H1 (cell line): ENCODE results near the gene CERS3. TPM values are rescaled to one million over a fixed set of nuclear protein-coding genes. Genes with fewer than 3 reads are reported as not detected.

Experiments used
- CTCF ChIA-PET: fragments of 300-600 bp; sonication (Branson Sonifier 250); formaldehyde crosslinking; loops from one replicate; lab custom pipeline; 2021; ENCODE audit not compliant: partially characterized antibody; lab: Charles Lee
- POLR2A ChIA-PET: fragments of 300-600 bp; sonication (Branson Sonifier 250); formaldehyde crosslinking; loops from one replicate; lab custom pipeline; 2021; ENCODE audit warnings: inconsistent platforms; ENCODE audit not compliant: partially characterized antibody; lab: Charles Lee
- DNase-seq, 2 experiments: peaks; one replicate each; pipeline versions ENCODE4 v3.0.0 to v3.0.0-alpha.2; 2010 to 2022; ENCODE audit warnings: low spot score in 2 of 2, low read depth in 1 of 2, mixed read lengths in 1 of 2
- FAIRE-seq: peaks from 2 replicates; lab custom pipeline; 2011; peaks lifted over from hg19 to GRCh38; lab: Jason Lieb, UNC
- H2AFZ ChIP-seq: 2 replicates; pipeline ENCODE4 v1.8.1; 2012; ENCODE audit warnings: low read length, inconsistent platforms
- H2AK5ac ChIP-seq: 2 replicates; pipeline ENCODE4 v1.6.1; 2013; ENCODE audit warnings: low read depth, low read length
- H2BK120ac ChIP-seq: replicated peaks from 2 replicates; pipeline ENCODE3; 2013; ENCODE audit warnings: low read depth, low read length, inconsistent platforms
- H2BK12ac ChIP-seq: 2 replicates; pipeline ENCODE4 v1.6.1; 2013; ENCODE audit warnings: low read depth, low read length
- H2BK15ac ChIP-seq: 2 replicates; pipeline ENCODE4 v1.6.1; 2013; ENCODE audit warnings: low read length
- H2BK20ac ChIP-seq: 2 replicates; pipeline ENCODE4 v1.6.1; 2013; ENCODE audit warnings: low read length
- H2BK5ac ChIP-seq: 2 replicates; pipeline ENCODE4 v1.6.1; 2013; ENCODE audit warnings: low read depth, low read length
- H3K14ac ChIP-seq: 2 replicates; pipeline ENCODE4 v1.6.1; 2013; ENCODE audit warnings: inconsistent platforms; ENCODE audit not compliant: insufficient read length
- H3K18ac ChIP-seq: 2 replicates; pipeline ENCODE4 v1.6.1; 2013; ENCODE audit warnings: low read length; ENCODE audit errors: extremely low read depth
- H3K23ac ChIP-seq: 2 replicates; pipeline ENCODE4 v1.6.1; 2013; ENCODE audit warnings: inconsistent platforms; ENCODE audit not compliant: insufficient read length
- H3K23me2 ChIP-seq: 2 replicates; pipeline ENCODE4 v1.6.1; 2013; ENCODE audit warnings: low read depth, low read length
- H3K27ac ChIP-seq: 2 replicates; pipeline ENCODE4 v1.6.1; 2011; ENCODE audit warnings: low read depth, low read length, inconsistent platforms
- H3K27me3 ChIP-seq, 4 experiments: replicated peaks in 1 of 4; 1 replicate in 1 of 4; 2 replicates in 3 of 4; pipeline versions ENCODE4 v1.6.1 to v1.8.1; 2011 to 2013; ENCODE audit warnings: low read length in 3 of 4, mild to moderate bottlenecking in 3 of 4, inconsistent platforms in 2 of 4, mixed read lengths in 2 of 4, moderate library complexity in 1 of 4; ENCODE audit not compliant: control insufficient read depth in 3 of 4, insufficient read depth in 3 of 4; ENCODE audit errors: extremely low read depth in 1 of 4
- H3K36me3 ChIP-seq, 4 experiments: 2 replicates each; pipeline versions ENCODE4 v1.6.1 to v1.8.1; 2011 to 2013; ENCODE audit warnings: mild to moderate bottlenecking in 4 of 4, low read length in 3 of 4, moderate library complexity in 2 of 4, control low read depth in 1 of 4, inconsistent platforms in 1 of 4; ENCODE audit not compliant: insufficient read depth in 4 of 4, control insufficient read depth in 2 of 4
- H3K4ac ChIP-seq: replicated peaks from 2 replicates; pipeline ENCODE3; 2013; ENCODE audit warnings: low read length, low read depth, mixed read lengths, inconsistent platforms; ENCODE audit not compliant: insufficient read length
- H3K4me1 ChIP-seq, 4 experiments: replicated peaks in 1 of 4; 1 replicate in 1 of 4; 2 replicates in 3 of 4; pipeline versions ENCODE4 v1.6.1 to v1.8.1; 2011 to 2013; ENCODE audit warnings: low read length in 3 of 4, inconsistent platforms in 2 of 4, mixed read lengths in 1 of 4; ENCODE audit not compliant: insufficient read depth in 4 of 4, control insufficient read depth in 3 of 4
- H3K4me2 ChIP-seq, 2 experiments: 2 replicates each; pipeline versions ENCODE4 v1.6.1 to v1.8.1; 2011 to 2013; ENCODE audit warnings: low read depth in 2 of 2, low read length in 2 of 2, control low read depth in 1 of 2, inconsistent platforms in 1 of 2, mild to moderate bottlenecking in 1 of 2; ENCODE audit not compliant: insufficient read depth in 1 of 2
- H3K4me3 ChIP-seq, 4 experiments: fragments of 200-600, 300-600 bp in 1 of 4; sonication (generic), shearing (Covaris generic), sonication (Bioruptor Twin) in 1 of 4; 2 replicates each; pipeline versions ENCODE4 v1.5.1 to v1.8.1; 2011 to 2016; ENCODE audit warnings: low read length in 4 of 4, low read depth in 3 of 4, control low read depth in 2 of 4, inconsistent platforms in 2 of 4, mild to moderate bottlenecking in 2 of 4, mixed read lengths in 1 of 4, moderate library complexity in 1 of 4; ENCODE audit not compliant: insufficient read depth in 2 of 4; ENCODE audit errors: extremely low read depth in 1 of 4
- H3K56ac ChIP-seq: replicated peaks from 2 replicates; pipeline ENCODE3; 2013; ENCODE audit warnings: low read depth, mild to moderate bottlenecking, mixed read lengths, low read length, inconsistent platforms; ENCODE audit not compliant: insufficient read length
- H3K79me1 ChIP-seq: 2 replicates; pipeline ENCODE4 v1.6.1; 2013; ENCODE audit warnings: low read depth, low read length, control low read depth
- H3K79me2 ChIP-seq, 2 experiments: 2 replicates each; pipeline versions ENCODE4 v1.6.1 to v1.8.1; 2012 to 2013; ENCODE audit warnings: low read length in 2 of 2, mild to moderate bottlenecking in 2 of 2, inconsistent platforms in 1 of 2; ENCODE audit not compliant: insufficient read depth in 2 of 2, control insufficient read depth in 1 of 2
- H3K9ac ChIP-seq, 4 experiments: replicated peaks in 1 of 4; 1 replicate in 1 of 4; 2 replicates in 3 of 4; pipeline versions ENCODE4 v1.6.1 to v1.8.1; 2011 to 2013; ENCODE audit warnings: low read depth in 3 of 4, low read length in 3 of 4, control low read depth in 2 of 4, mild to moderate bottlenecking in 2 of 4, moderate library complexity in 2 of 4, inconsistent platforms in 1 of 4; ENCODE audit errors: extremely low read depth in 1 of 4
- H3K9me3 ChIP-seq, 2 experiments: 2 replicates each; pipeline versions ENCODE4 v1.6.1 to v1.8.1; 2012 to 2013; ENCODE audit warnings: mild to moderate bottlenecking in 2 of 2, moderate library complexity in 2 of 2, control low read depth in 1 of 2, inconsistent platforms in 1 of 2, low read depth in 1 of 2, low read length in 1 of 2, mixed read lengths in 1 of 2; ENCODE audit not compliant: insufficient read depth in 2 of 2
- H4K20me1 ChIP-seq, 2 experiments: replicated peaks in 1 of 2; 2 replicates each; pipeline versions ENCODE3 to v1.8.1; 2011 to 2013; ENCODE audit warnings: inconsistent platforms in 2 of 2, low read length in 2 of 2, mild to moderate bottlenecking in 1 of 2; ENCODE audit not compliant: insufficient read depth in 2 of 2, control insufficient read depth in 1 of 2
- H4K5ac ChIP-seq: 2 replicates; pipeline ENCODE4 v1.6.1; 2013; ENCODE audit warnings: low read length, low read depth, mixed read lengths, inconsistent platforms; ENCODE audit not compliant: insufficient read length
- H4K8ac ChIP-seq: 2 replicates; pipeline ENCODE4 v1.8.0; 2013; ENCODE audit warnings: mild to moderate bottlenecking, moderate library complexity, low read length, inconsistent platforms; ENCODE audit not compliant: insufficient read depth; ENCODE audit errors: extremely low read depth
- H4K91ac ChIP-seq: replicated peaks from 2 replicates; pipeline ENCODE3; 2013; ENCODE audit warnings: low read length, mixed read lengths, inconsistent platforms; ENCODE audit not compliant: insufficient read length
- WGBS, 2 experiments: shearing (Covaris generic) in 1 of 2; methylation state at CpG; one replicate each; pipeline versions ENCODE4 v1.1.6 to v1.1.7; 2013 to 2015; ENCODE audit warnings: low lambda C conversion rate in 2 of 2, mixed read lengths in 2 of 2, inconsistent platforms in 1 of 2, low coverage in 1 of 2, missing lambda C conversion rate in 1 of 2; ENCODE audit not compliant: insufficient replicate concordance in 2 of 2, insufficient coverage in 1 of 2, insufficient read length in 1 of 2; ENCODE audit errors: extremely low coverage in 1 of 2, missing lambda C conversion rate in 1 of 2; 5-methylcytosine and 5-hydroxymethylcytosine counted together
- polyA plus RNA-seq, 7 experiments: library from polyadenylated mRNA; depleted of rRNA in 3 of 7; stranded (reverse) in 5 of 7; unstranded in 2 of 7; fragments of >200 nt in 5 of 7; fragments of 200-250 nt in 2 of 7; gene quantifications; 1 replicate in 5 of 7; 2 replicates in 1 of 7; 4 replicates in 1 of 7; pipeline versions ENCODE4 v1.2.1 to v1.2.3, GENCODE V29; 2011 to 2013; ENCODE audit warnings: missing spikeins in 2 of 7, mixed read lengths in 2 of 7
- total RNA-seq: library from RNA; stranded (reverse); fragmentation: NEBNext Ultra II Directional; extraction: Animal tissue kit (Norgen Biotek cat#: 25700); gene quantifications from 2 replicates; pipeline ENCODE4 v1.2.1, GENCODE V29; 2021
- TF ChIP-seq, protein P1 (sequence below): IDR thresholded peaks from 2 replicates; pipeline ENCODE4 v1.6.1; 2011; ENCODE audit warnings: low read depth, mild to moderate bottlenecking, low read length; ENCODE audit not compliant: insufficient read depth

CERS3 gene
- total and polyA plus RNA-seq, 2 of the 8 experiments (the other 6 are each of a cell fraction or from before 2014, with no cell fraction given) = 0.62 TPM; not detected in 1

GRCh38 chr15:100573526-100573925 lies 44.8 kb upstream of the CERS3 start:
- H3K9ac ChIP-seq = no peak overlapping the region
- H3K4ac ChIP-seq = no peak overlapping the region
- no peak overlapping the region for H4K5ac ChIP-seq
- no peak overlapping the region for H3K23ac ChIP-seq
- no peak overlapping the region for H3K14ac ChIP-seq
- H3K79me1 ChIP-seq = no peaks in the 10 kb centered on the region
- no peak overlapping the region for H3K4me2 ChIP-seq
- ChIA-PET POLR2A (interaction anchor here (0.7 kb wide), 1 partner anchor 9 kb away, joined by 3 read pairs; no protein-coding TSS in a partner anchor), CTCF (interaction anchor here (0.5 to 3.1 kb wide), 10 partner anchors 13 to 1147 kb away, joined by 3 to 8 read pairs (median 3); no protein-coding TSS in a partner anchor)
- no peak overlapping the region for H3K18ac ChIP-seq
- H2AK5ac ChIP-seq = no peak overlapping the region
- no peak overlapping the region for H3K56ac ChIP-seq
- FAIRE-seq (no peak), DNase-seq (no peak)
- H2BK120ac ChIP-seq = no peak overlapping the region
- WGBS, 2 experiments = 84% methylated on average over 4 of the region's 4 CpGs; no CpG with 5 or more reads in 1 of the 2 experiments
- no peak overlapping the region for H2BK20ac ChIP-seq
- H2BK12ac ChIP-seq = no peak overlapping the region
- no peaks in the 10 kb centered on the region for H3K4me1 ChIP-seq
- H3K23me2 ChIP-seq = no peaks in the 10 kb centered on the region
- no peaks in the 10 kb centered on the region for H3K79me2 ChIP-seq
- H4K8ac ChIP-seq = no peak overlapping the region
- TF ChIP-seq, protein P1, sequence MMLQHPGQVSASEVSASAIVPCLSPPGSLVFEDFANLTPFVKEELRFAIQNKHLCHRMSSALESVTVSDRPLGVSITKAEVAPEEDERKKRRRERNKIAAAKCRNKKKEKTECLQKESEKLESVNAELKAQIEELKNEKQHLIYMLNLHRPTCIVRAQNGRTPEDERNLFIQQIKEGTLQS = no peak
- H3K4me3 ChIP-seq = no peak overlapping the region
- no peak overlapping the region for H2BK5ac ChIP-seq
- H3K27ac ChIP-seq = no peak overlapping the region
- no peaks in the 10 kb centered on the region for H3K27me3 ChIP-seq
- H2BK15ac ChIP-seq = no peak overlapping the region
- H4K20me1 ChIP-seq = no peaks in the 10 kb centered on the region
- no peak overlapping the region for H4K91ac ChIP-seq
- H3K36me3 ChIP-seq = peaks cover 0 to 4% (median 0%) of the 10 kb centered on the region in 4 experiments; a peak in 2 of 8 replicates
- no peak overlapping the region for H2AFZ ChIP-seq
- H3K9me3 ChIP-seq = no peaks in the 10 kb centered on the region
